GM21529 (cell line): ENCODE results near the gene RASGRP2.

Experiments
- ATAC-seq: cut with Tn5 transposase; IDR thresholded peaks from one replicate; pipeline ENCODE4 v1.9.1; 2021; ENCODE audit not compliant: unreplicated experiment

RASGRP2 gene

GRCh38 chr11:64742087-64742888 lies 1.7 kb downstream of the RASGRP2 start:
- peak; percentile 12 for ATAC-seq

GRCh38 chr11:64741375-64742086 lies 2.4 kb downstream of the RASGRP2 start:
- ATAC-seq, result no peak

- no peak for ATAC-seq
Measured at GRCh38 chr11:64739871-64740270, 4.1 kb downstream of the RASGRP2 start.

GRCh38 chr11:64736654-64737053 lies 7.3 kb downstream of the RASGRP2 start:
- no peak for ATAC-seq

- ATAC-seq, result no peak
Measured at GRCh38 chr11:64735725-64736259, 8.2 kb downstream of the RASGRP2 start.

GRCh38 chr11:64734811-64735724 lies 8.9 kb downstream of the RASGRP2 start:
- no peak for ATAC-seq

GRCh38 chr11:64731601-64732000 lies 12.3 kb downstream of the RASGRP2 start:
- ATAC-seq, result no peak

GRCh38 chr11:64729851-64730382 lies 14.0 kb downstream of the RASGRP2 start:
- no peak for ATAC-seq

- no peak for ATAC-seq
Measured at GRCh38 chr11:64728757-64729365, 15.1 kb downstream of the RASGRP2 start.

GRCh38 chr11:64726867-64727530 lies 16.9 kb downstream of the RASGRP2 start:
- no peak for ATAC-seq

GRCh38 chr11:64726211-64726641 lies 17.7 kb downstream of the RASGRP2 start:
- no peak for ATAC-seq

- ATAC-seq, result no peak
Measured at GRCh38 chr11:64724863-64725532, 18.9 kb downstream of the RASGRP2 start.

- no peak for ATAC-seq
Measured at GRCh38 chr11:64723907-64724862, 19.8 kb downstream of the RASGRP2 start.

GRCh38 chr11:64723117-64723906 lies 20.6 kb downstream of the RASGRP2 start, which contains the start of gene NRXN2:
NRXN2 (minus strand) TSS chr11:64723197; CDS start chr11:64713699, 9,498 bp downstream.
- ATAC-seq, result peak; percentile 90

GRCh38 chr11:64722141-64723065 lies 21.5 kb downstream of the RASGRP2 start:
- no peak for ATAC-seq

- ATAC-seq, result no peak
Measured at GRCh38 chr11:64721359-64721699, 22.6 kb downstream of the RASGRP2 start.
